Panc1 (cell line): Measurements from ENCODE around the gene PDE1A.

Experiments used
- POLR2AphosphoS5 ChIP-seq: IDR thresholded peaks from 2 replicates; pipeline ENCODE4 v1.6.1; 2012; ENCODE audit warnings: mild to moderate bottlenecking, low read depth, low read length, moderate library complexity
- SIN3A ChIP-seq: IDR thresholded peaks from 2 replicates; pipeline ENCODE4 v1.6.1; 2012; ENCODE audit warnings: low read depth, mild to moderate bottlenecking, low read length, moderate library complexity, borderline replicate concordance; ENCODE audit not compliant: insufficient read depth
- TCF7L2 ChIP-seq: IDR thresholded peaks from 2 replicates; pipeline ENCODE4 v1.6.1; 2011; ENCODE audit warnings: mild to moderate bottlenecking, low read depth, low read length, inconsistent platforms
- TF ChIP-seq, protein P1 (sequence below): fragments of 450-650 bp; IDR thresholded peaks from 2 replicates; pipeline ENCODE4 v1.5.1; 2017; ENCODE audit warnings: mild to moderate bottlenecking
- TF ChIP-seq, protein P2 (sequence below), 2 experiments: IDR thresholded peaks; 2 replicates each; pipeline ENCODE4 v1.6.1; 2011 to 2012; ENCODE audit warnings: low read depth in 2 of 2, control low read depth in 1 of 2, low read length in 1 of 2, mild to moderate bottlenecking in 1 of 2, moderate library complexity in 1 of 2; ENCODE audit not compliant: insufficient read depth in 1 of 2

GRCh38 chr2:182436252-182436651, 9.4 kb upstream of the PDE1A start:
- TF ChIP-seq, protein P1, sequence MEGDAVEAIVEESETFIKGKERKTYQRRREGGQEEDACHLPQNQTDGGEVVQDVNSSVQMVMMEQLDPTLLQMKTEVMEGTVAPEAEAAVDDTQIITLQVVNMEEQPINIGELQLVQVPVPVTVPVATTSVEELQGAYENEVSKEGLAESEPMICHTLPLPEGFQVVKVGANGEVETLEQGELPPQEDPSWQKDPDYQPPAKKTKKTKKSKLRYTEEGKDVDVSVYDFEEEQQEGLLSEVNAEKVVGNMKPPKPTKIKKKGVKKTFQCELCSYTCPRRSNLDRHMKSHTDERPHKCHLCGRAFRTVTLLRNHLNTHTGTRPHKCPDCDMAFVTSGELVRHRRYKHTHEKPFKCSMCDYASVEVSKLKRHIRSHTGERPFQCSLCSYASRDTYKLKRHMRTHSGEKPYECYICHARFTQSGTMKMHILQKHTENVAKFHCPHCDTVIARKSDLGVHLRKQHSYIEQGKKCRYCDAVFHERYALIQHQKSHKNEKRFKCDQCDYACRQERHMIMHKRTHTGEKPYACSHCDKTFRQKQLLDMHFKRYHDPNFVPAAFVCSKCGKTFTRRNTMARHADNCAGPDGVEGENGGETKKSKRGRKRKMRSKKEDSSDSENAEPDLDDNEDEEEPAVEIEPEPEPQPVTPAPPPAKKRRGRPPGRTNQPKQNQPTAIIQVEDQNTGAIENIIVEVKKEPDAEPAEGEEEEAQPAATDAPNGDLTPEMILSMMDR = no peak
- TF ChIP-seq POLR2AphosphoS5 (no peak), TCF7L2 (no peak), SIN3A (no peak)
- TF ChIP-seq, protein P2, sequence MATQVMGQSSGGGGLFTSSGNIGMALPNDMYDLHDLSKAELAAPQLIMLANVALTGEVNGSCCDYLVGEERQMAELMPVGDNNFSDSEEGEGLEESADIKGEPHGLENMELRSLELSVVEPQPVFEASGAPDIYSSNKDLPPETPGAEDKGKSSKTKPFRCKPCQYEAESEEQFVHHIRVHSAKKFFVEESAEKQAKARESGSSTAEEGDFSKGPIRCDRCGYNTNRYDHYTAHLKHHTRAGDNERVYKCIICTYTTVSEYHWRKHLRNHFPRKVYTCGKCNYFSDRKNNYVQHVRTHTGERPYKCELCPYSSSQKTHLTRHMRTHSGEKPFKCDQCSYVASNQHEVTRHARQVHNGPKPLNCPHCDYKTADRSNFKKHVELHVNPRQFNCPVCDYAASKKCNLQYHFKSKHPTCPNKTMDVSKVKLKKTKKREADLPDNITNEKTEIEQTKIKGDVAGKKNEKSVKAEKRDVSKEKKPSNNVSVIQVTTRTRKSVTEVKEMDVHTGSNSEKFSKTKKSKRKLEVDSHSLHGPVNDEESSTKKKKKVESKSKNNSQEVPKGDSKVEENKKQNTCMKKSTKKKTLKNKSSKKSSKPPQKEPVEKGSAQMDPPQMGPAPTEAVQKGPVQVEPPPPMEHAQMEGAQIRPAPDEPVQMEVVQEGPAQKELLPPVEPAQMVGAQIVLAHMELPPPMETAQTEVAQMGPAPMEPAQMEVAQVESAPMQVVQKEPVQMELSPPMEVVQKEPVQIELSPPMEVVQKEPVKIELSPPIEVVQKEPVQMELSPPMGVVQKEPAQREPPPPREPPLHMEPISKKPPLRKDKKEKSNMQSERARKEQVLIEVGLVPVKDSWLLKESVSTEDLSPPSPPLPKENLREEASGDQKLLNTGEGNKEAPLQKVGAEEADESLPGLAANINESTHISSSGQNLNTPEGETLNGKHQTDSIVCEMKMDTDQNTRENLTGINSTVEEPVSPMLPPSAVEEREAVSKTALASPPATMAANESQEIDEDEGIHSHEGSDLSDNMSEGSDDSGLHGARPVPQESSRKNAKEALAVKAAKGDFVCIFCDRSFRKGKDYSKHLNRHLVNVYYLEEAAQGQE (IDR thresholded peaks at IDR 0.05; ENCODE audit: insufficient read depth in 1 of 2, low read depth in 2 of 2, low read length in 1 of 2) = no peak
